ENCODE data around the gene ZNF280D. TPM values are rescaled to one million over a fixed set of nuclear protein-coding genes. Genes with fewer than 3 reads are reported as not detected.

ZNF280D gene
- polyA plus RNA-seq, 2 of the 4 experiments (the other 2 are of a cell fraction), result 13.4 to 21.8 TPM

- ChIA-PET POLR2A (no interaction called here), CTCF (interaction anchor here (1.1 kb wide), 1 partner anchor 10 kb away, joined by 3 read pairs; no protein-coding TSS in a partner anchor)
- FAIRE-seq, result peak; percentile 32
- H3K4me2 ChIP-seq, result no peak overlapping the region
- no peak overlapping the region for H3K4me3 ChIP-seq
- TF ChIP-seq FOSL2 (IDR thresholded peaks at IDR 0.05), result no peak
- no peak for TF ChIP-seq FOSL2 (CRISPR knock-in tag; IDR thresholded peaks at IDR 0.05)
- no peak for TF ChIP-seq ZC3H11A (IDR thresholded peaks at IDR 0.05)
- no peak for TF ChIP-seq GATA3 (IDR thresholded peaks at IDR 0.05; ENCODE audit: borderline replicate concordance)
- no peak for TF ChIP-seq RNF2 (IDR thresholded peaks at IDR 0.05; ENCODE audit: borderline replicate concordance, low read depth)
- TF ChIP-seq BHLHE40 (IDR thresholded peaks at IDR 0.05; ENCODE audit: low read depth, low read length), result no peak
- TF ChIP-seq ZFP36 (IDR thresholded peaks at IDR 0.05; ENCODE audit: borderline replicate concordance, partially characterized antibody), result no peak
- no peak for TF ChIP-seq SMC3 (IDR thresholded peaks at IDR 0.05)
- TF ChIP-seq NFE2L2 (conservative IDR thresholded peaks at IDR 0.05; ENCODE audit: low read length), result no peak
- TF ChIP-seq ATOH8 (CRISPR knock-in tag; IDR thresholded peaks at IDR 0.05; ENCODE audit: low read depth), result no peak
- TF ChIP-seq MAX (IDR thresholded peaks at IDR 0.05), result no peak
- no peak for TF ChIP-seq EHMT2 (IDR thresholded peaks at IDR 0.05; ENCODE audit: low read depth)
- no peak for TF ChIP-seq CTCF (IDR thresholded peaks at IDR 0.05)
- TF ChIP-seq NPAS2 (CRISPR knock-in tag; IDR thresholded peaks at IDR 0.05; ENCODE audit: borderline replicate concordance), result no peak
- no peak for TF ChIP-seq E2F6 (IDR thresholded peaks at IDR 0.05; ENCODE audit: borderline replicate concordance, low read depth)
- TF ChIP-seq NR3C1 (IDR thresholded peaks at IDR 0.05), result no peak
- TF ChIP-seq FOXS1 (CRISPR knock-in tag; IDR thresholded peaks at IDR 0.05), result no peak
- no peak for TF ChIP-seq HMGXB4 (CRISPR knock-in tag; IDR thresholded peaks at IDR 0.05; ENCODE audit: borderline replicate concordance)
- no peak for ATAC-seq
- no peaks in the 10 kb centered on the region for H3K4me1 ChIP-seq
- no peak for DNase-seq (ENCODE audit: low read depth in 1 of 2, low spot score in 1 of 2)
- no peak overlapping the region for H3K27ac ChIP-seq
- peaks cover 23% of the 10 kb centered on the region for H3K9me3 ChIP-seq
Observed at GRCh38 chr15:56586206-56586605, 147.1 kb downstream of the ZNF280D start.

GRCh38 chr15:56582785-56583184 is 150.5 kb downstream of the ZNF280D start:
- 32% methylated on average over 2 of the region's 2 CpGs for WGBS (ENCODE audit: missing lambda C conversion rate)
- TF ChIP-seq JUN (IDR thresholded peaks at IDR 0.05), result no peak
- TF ChIP-seq RAD21 (conservative IDR thresholded peaks at IDR 0.05 in 1 of 2, IDR thresholded peaks at IDR 0.05 in 1 of 2), result no peak
- H3K4me1 ChIP-seq, result no peaks in the 10 kb centered on the region
- no peak overlapping the region for H3K27ac ChIP-seq
- peak; percentile 36 for FAIRE-seq
- H3K4me3 ChIP-seq, result no peak overlapping the region
- peaks cover 19% of the 10 kb centered on the region for H3K9me3 ChIP-seq
- no peak for ATAC-seq
- no peak overlapping the region for H3K4me2 ChIP-seq
- DNase-seq (ENCODE audit: low read depth in 1 of 2, low spot score in 1 of 2), result no peak
- CTCF ChIA-PET, result no interaction called here
- POLR2A ChIA-PET, result no interaction called here

Small RNAs within 50 kb of the gene (small RNA-seq; reads per million reads assigned to genes)
- gene RF00019, result 0 reads per million in 6 experiments

Other genes starting within 250 kb of the ZNF280D start
- 121 and 165 TPM in 2 replicates for gene TCF12, start 185.1 kb upstream of the ZNF280D start, polyA plus RNA-seq (2011; rRNA removed)
- 34.1 to 36.3 TPM (median 35.5 TPM) in 3 replicates for gene TCF12, start 185.1 kb upstream of the ZNF280D start, polyA plus RNA-seq (2017; fragmentation: RNase III; extraction: RNeasy Plus Mini Kit Qiagen cat#74134 plus additional on column Dnase treatment)